Activated B cell treated with CpG ODN at 0.5 μM for 24 hours (primary cell): Measurements from ENCODE around the gene SMCO1. TPM values are rescaled to one million over a fixed set of nuclear protein-coding genes. Genes with fewer than 3 reads are reported as not detected.

Source experiments
- ATAC-seq: fragments of 200-7000 bp; cut with Tn5 transposase; one replicate; pipeline ENCODE4 v1.10.0; 2021; ENCODE audit warnings: low read depth, mild to moderate bottlenecking, moderate library complexity
- CTCF ChIA-PET: fragments of 350-600 bp; sonication (Branson Sonifier 250); formaldehyde crosslinking; loops from one replicate; lab custom pipeline; 2021; ENCODE audit warnings: antibody characterized with exemption; lab: Charles Lee
- POLR2A ChIA-PET: fragments of 350-600 bp; sonication (Branson Sonifier 250); formaldehyde crosslinking; loops from one replicate; lab custom pipeline; 2021; ENCODE audit warnings: antibody characterized with exemption; lab: Charles Lee
- DNase-seq: peaks from one replicate; pipeline ENCODE4 v3.0.0; 2022
- H3K27ac Mint-ChIP-seq: one replicate; pipeline ENCODE4 v1.8.0; 2020; ENCODE audit warnings: mixed read lengths
- H3K27me3 Mint-ChIP-seq: one replicate; pipeline ENCODE4 v1.8.0; 2021; ENCODE audit warnings: mixed read lengths
- H3K36me3 Mint-ChIP-seq: one replicate; pipeline ENCODE4 v1.8.0; 2021; ENCODE audit warnings: low read depth, mixed read lengths
- H3K4me1 Mint-ChIP-seq: one replicate; pipeline ENCODE4 v1.8.0; 2021; ENCODE audit warnings: mixed read lengths
- H3K4me3 Mint-ChIP-seq: one replicate; pipeline ENCODE4 v1.8.0; 2020; ENCODE audit warnings: mild to moderate bottlenecking, mixed read lengths
- H3K9me3 Mint-ChIP-seq: one replicate; pipeline ENCODE4 v1.8.0; 2020; ENCODE audit warnings: mixed read lengths
- CTCF ChIP-seq: fragments of 200-600 bp; IDR thresholded peaks from one replicate; pipeline ENCODE4 v1.8.0; 2022; ENCODE audit warnings: antibody characterized with exemption, mild to moderate bottlenecking
- intact Hi-C: fragments of 100-400 bp; cut with micrococcal nuclease; formaldehyde crosslinking; loops from one replicate; pipeline ENCODE4 v1.15.1; 2024
- total RNA-seq: library from RNA; stranded (reverse); gene quantifications from 2 replicates; pipeline ENCODE4 v1.2.3, GENCODE V29; 2022

The SMCO1 gene
- total RNA-seq, 1 donor from 2014 or later, result not detected

GRCh38 chr3:196533260-196533681, 18.1 kb upstream of the SMCO1 start:
- H3K36me3 Mint-ChIP-seq, result no peaks in the 10 kb centered on the region
- H3K27me3 Mint-ChIP-seq, result no peaks in the 10 kb centered on the region
- no peak for TF ChIP-seq CTCF
- ATAC-seq, result no peak
- DNase-seq, result no peak
- H3K4me1 Mint-ChIP-seq, result peaks cover 4% of the 10 kb centered on the region
- H3K9me3 Mint-ChIP-seq, result no peaks in the 10 kb centered on the region
- ChIA-PET CTCF (no interaction called here), POLR2A (no interaction called here)
- no peak overlapping the region for H3K27ac Mint-ChIP-seq
- no peak overlapping the region for H3K4me3 Mint-ChIP-seq
- intact Hi-C loops, result no loop called here

GRCh38 chr3:196531418-196531817, 16.3 kb upstream of the SMCO1 start:
- intact Hi-C loops, result no loop called here

GRCh38 chr3:196528639-196529233, 13.6 kb upstream of the SMCO1 start:
- H3K27me3 Mint-ChIP-seq, result no peaks in the 10 kb centered on the region
- intact Hi-C loops, result loop anchor here (1.0 to 5.0 kb wide), 4 partner anchors 25 to 440 kb away; partner anchors contain the start of genes FBXO45, PIGZ, RNF168 and WDR53
- ChIA-PET POLR2A (interaction anchor here (0.6 to 2.1 kb wide), 15 partner anchors 21 to 414 kb away, joined by 3 to 14 read pairs (median 4); partner anchors contain the start of genes FBXO45, NCBP2, NRROS and PAK2), CTCF (interaction anchor here (0.6 to 1.8 kb wide), 14 partner anchors 10 to 441 kb away, joined by 3 to 12 read pairs (median 4); partner anchors contain the start of genes FBXO45, NCBP2, RNF168 and WDR53)
- peak overlapping the region; percentile 77 for H3K4me3 Mint-ChIP-seq
- H3K36me3 Mint-ChIP-seq, result no peaks in the 10 kb centered on the region
- no peak for TF ChIP-seq CTCF
- ATAC-seq (peak; percentile 97), DNase-seq (peak; percentile 92)
- peaks cover 9% of the 10 kb centered on the region for H3K4me1 Mint-ChIP-seq
- peak overlapping the region; percentile 68 for H3K27ac Mint-ChIP-seq
- H3K9me3 Mint-ChIP-seq, result no peaks in the 10 kb centered on the region

More at GRCh38 chr3:196531418-196531817, 16.3 kb upstream of the SMCO1 start:
- H3K27ac Mint-ChIP-seq, result no peak overlapping the region
- no peaks in the 10 kb centered on the region for H3K36me3 Mint-ChIP-seq
- TF ChIP-seq CTCF, result no peak
- H3K9me3 Mint-ChIP-seq, result no peaks in the 10 kb centered on the region
- ATAC-seq, result no peak
- ChIA-PET POLR2A (no interaction called here), CTCF (no interaction called here)
- no peaks in the 10 kb centered on the region for H3K27me3 Mint-ChIP-seq
- no peak for DNase-seq
- H3K4me1 Mint-ChIP-seq, result peaks cover 9% of the 10 kb centered on the region
- no peak overlapping the region for H3K4me3 Mint-ChIP-seq

- peaks cover 5% of the 10 kb centered on the region for H3K36me3 Mint-ChIP-seq
- ChIA-PET POLR2A (no interaction called here), CTCF (no interaction called here)
- DNase-seq (no peak), ATAC-seq (no peak)
- H3K27me3 Mint-ChIP-seq, result no peaks in the 10 kb centered on the region
- intact Hi-C loops, result loop anchor here (5.0 kb wide), 1 partner anchor 162 kb away; no protein-coding TSS in a partner anchor
- H3K4me1 Mint-ChIP-seq, result peaks cover 9% of the 10 kb centered on the region
- H3K27ac Mint-ChIP-seq, result no peak overlapping the region
- peaks cover 17% of the 10 kb centered on the region for H3K9me3 Mint-ChIP-seq
- TF ChIP-seq CTCF, result no peak
- no peak overlapping the region for H3K4me3 Mint-ChIP-seq
Observed at GRCh38 chr3:196525141-196525540, 10.0 kb upstream of the SMCO1 start.

- ATAC-seq, result no peak
- no peaks in the 10 kb centered on the region for H3K27me3 Mint-ChIP-seq
- no peak for TF ChIP-seq CTCF
- peaks cover 6% of the 10 kb centered on the region for H3K36me3 Mint-ChIP-seq
- peaks cover 9% of the 10 kb centered on the region for H3K4me1 Mint-ChIP-seq
- peaks cover 21% of the 10 kb centered on the region for H3K9me3 Mint-ChIP-seq
- POLR2A ChIA-PET, result no interaction called here
- DNase-seq, result no peak
- H3K4me3 Mint-ChIP-seq, result no peak overlapping the region
- CTCF ChIA-PET, result no interaction called here
- no peak overlapping the region for H3K27ac Mint-ChIP-seq
- intact Hi-C loops, result no loop called here
Observed at GRCh38 chr3:196524527-196524926, 9.4 kb upstream of the SMCO1 start.
